Endothelial cell of umbilical vein (primary cell): ENCODE data around the gene TEX11.

Experiments used
- CTCF ChIP-seq, 2 donors: IDR thresholded peaks; 1 replicate in 1 of 2; 2 replicates in 1 of 2; pipeline ENCODE4 v1.5.1; 2011; ENCODE audit warnings: low read length in 2 of 2, mild to moderate bottlenecking in 2 of 2, moderate library complexity in 2 of 2, control low read depth in 1 of 2, inconsistent platforms in 1 of 2, low read depth in 1 of 2; ENCODE audit not compliant: insufficient read depth in 1 of 2; ENCODE audit errors: extremely low read depth in 1 of 2
- EZH2 ChIP-seq: IDR thresholded peaks from 2 replicates; pipeline ENCODE4 v1.6.1; 2012; ENCODE audit warnings: borderline replicate concordance, low read depth, mild to moderate bottlenecking, moderate library complexity, low read length, inconsistent platforms; ENCODE audit not compliant: severe bottlenecking
- FOS ChIP-seq: IDR thresholded peaks from 2 replicates; pipeline ENCODE4 v1.6.1; 2011; ENCODE audit warnings: mild to moderate bottlenecking, low read length, moderate library complexity, borderline replicate concordance; ENCODE audit not compliant: insufficient read depth
- GATA2 ChIP-seq: IDR thresholded peaks from 2 replicates; pipeline ENCODE4 v1.7.0; 2011; ENCODE audit warnings: low read depth, mild to moderate bottlenecking, moderate library complexity, mixed read lengths, low read length; ENCODE audit not compliant: insufficient read length, insufficient read depth
- JUN ChIP-seq: IDR thresholded peaks from 2 replicates; pipeline ENCODE4 v1.6.1; 2011; ENCODE audit warnings: borderline replicate concordance, low read depth; ENCODE audit not compliant: insufficient read length, insufficient read depth
- MAX ChIP-seq: IDR thresholded peaks from 2 replicates; pipeline ENCODE4 v1.6.1; 2011; ENCODE audit not compliant: insufficient read depth, insufficient read length
- MYC ChIP-seq: IDR thresholded peaks from one replicate; pipeline ENCODE4 v1.6.1; 2011; ENCODE audit warnings: mild to moderate bottlenecking, low read depth, low read length
- POLR2A ChIP-seq: IDR thresholded peaks from 2 replicates; pipeline ENCODE4 v1.6.1; 2012; ENCODE audit warnings: low read depth, mild to moderate bottlenecking, control low read depth, low read length
- POLR2AphosphoS5 ChIP-seq: IDR thresholded peaks from 2 replicates; pipeline ENCODE4 v1.6.1; 2012; ENCODE audit warnings: low read depth, mild to moderate bottlenecking, control low read depth, low read length, moderate library complexity; ENCODE audit not compliant: insufficient read depth

GRCh38 chrX:70552130-70552704 lies 356.3 kb downstream of the TEX11 start:
- TF ChIP-seq CTCF (IDR thresholded peaks at IDR 0.05; ENCODE audit: extremely low read depth in 1 of 2, insufficient read depth in 1 of 2, low read depth in 1 of 2, low read length in 2 of 2) (no peak), POLR2AphosphoS5 (no peak), EZH2 (no peak), JUN (no peak), POLR2A (no peak), MAX (no peak), MYC (no peak), FOS (no peak), GATA2 (no peak)
